Tibial nerve (tissue), 4 donors: ENCODE results near the gene NNMT.

Experiments
- EP300 ChIP-seq, 2 donors: sonication (generic); formaldehyde crosslinking; IDR thresholded peaks; one replicate each; pipeline ENCODE4 v1.6.1; 2017; ENCODE audit warnings: antibody characterized with exemption in 2 of 2, mild to moderate bottlenecking in 1 of 2
- POLR2A ChIP-seq, 2 donors: fragments of 450-650 bp; IDR thresholded peaks; one replicate each; pipeline ENCODE4 v1.6.1; 2017; ENCODE audit warnings: antibody characterized with exemption in 2 of 2, mild to moderate bottlenecking in 2 of 2, moderate library complexity in 2 of 2
- TF ChIP-seq, protein P1 (sequence below), 5 experiments: fragments of 200-600 bp in 3 of 5; fragments of 450-650 bp in 2 of 5; sonication (generic) in 3 of 5; IDR thresholded peaks; one replicate each; pipeline ENCODE4 v1.5.1; 2016 to 2019; ENCODE audit warnings: antibody characterized with exemption in 5 of 5, mild to moderate bottlenecking in 3 of 5, moderate library complexity in 2 of 5

DNA sequence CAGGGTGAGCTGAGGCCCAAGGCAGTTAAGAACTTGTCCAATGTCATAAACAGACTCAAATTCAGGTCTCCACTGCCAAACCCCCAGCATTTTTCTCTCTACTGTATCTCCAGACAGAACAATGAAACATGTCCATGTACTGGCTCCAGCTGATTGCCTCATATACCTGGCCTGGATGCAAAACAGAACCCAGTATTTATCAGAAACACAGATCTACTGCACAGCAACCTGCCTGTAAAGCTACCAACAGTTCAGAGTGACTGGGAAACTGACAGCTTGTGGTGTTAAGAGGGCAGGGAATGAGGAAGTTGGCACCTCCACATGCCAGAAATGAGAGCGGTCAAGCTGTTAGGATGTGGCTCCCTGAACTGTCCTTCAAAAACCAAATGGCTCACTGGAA lies 62.5 kb downstream of the NNMT start:
- TF ChIP-seq, protein P1, sequence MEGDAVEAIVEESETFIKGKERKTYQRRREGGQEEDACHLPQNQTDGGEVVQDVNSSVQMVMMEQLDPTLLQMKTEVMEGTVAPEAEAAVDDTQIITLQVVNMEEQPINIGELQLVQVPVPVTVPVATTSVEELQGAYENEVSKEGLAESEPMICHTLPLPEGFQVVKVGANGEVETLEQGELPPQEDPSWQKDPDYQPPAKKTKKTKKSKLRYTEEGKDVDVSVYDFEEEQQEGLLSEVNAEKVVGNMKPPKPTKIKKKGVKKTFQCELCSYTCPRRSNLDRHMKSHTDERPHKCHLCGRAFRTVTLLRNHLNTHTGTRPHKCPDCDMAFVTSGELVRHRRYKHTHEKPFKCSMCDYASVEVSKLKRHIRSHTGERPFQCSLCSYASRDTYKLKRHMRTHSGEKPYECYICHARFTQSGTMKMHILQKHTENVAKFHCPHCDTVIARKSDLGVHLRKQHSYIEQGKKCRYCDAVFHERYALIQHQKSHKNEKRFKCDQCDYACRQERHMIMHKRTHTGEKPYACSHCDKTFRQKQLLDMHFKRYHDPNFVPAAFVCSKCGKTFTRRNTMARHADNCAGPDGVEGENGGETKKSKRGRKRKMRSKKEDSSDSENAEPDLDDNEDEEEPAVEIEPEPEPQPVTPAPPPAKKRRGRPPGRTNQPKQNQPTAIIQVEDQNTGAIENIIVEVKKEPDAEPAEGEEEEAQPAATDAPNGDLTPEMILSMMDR (IDR thresholded peaks at IDR 0.05): no peak
- TF ChIP-seq EP300 (IDR thresholded peaks at IDR 0.05): no peak
- no peak for TF ChIP-seq POLR2A (IDR thresholded peaks at IDR 0.05)
